Peyer's patch (tissue), 4 donors: ENCODE measurements around the gene SERGEF. TPM values are rescaled to one million over a fixed set of nuclear protein-coding genes. Genes with fewer than 3 reads are reported as not detected.

Experiments
- DNase-seq, 3 donors: peaks; one replicate each; pipeline ENCODE4 v3.0.0-alpha.2; 2017 to 2019
- H3K27ac ChIP-seq, 4 donors: fragments of 200-600 bp; sonication (generic); one replicate each; pipeline ENCODE4 v1.5.1; 2016 to 2019
- H3K27me3 ChIP-seq, 2 donors: fragments of 200-600 bp; sonication (generic); one replicate each; pipeline ENCODE4 v1.5.1; 2019
- H3K36me3 ChIP-seq, 3 donors: fragments of 200-600 bp; sonication (generic); one replicate each; pipeline ENCODE4 v1.5.1; 2016 to 2019
- H3K4me1 ChIP-seq, 4 donors: fragments of 200-600 bp; sonication (generic); one replicate each; pipeline ENCODE4 v1.5.1; 2016 to 2019
- H3K4me3 ChIP-seq, 4 donors: fragments of 200-600 bp; sonication (generic); 1 replicate in 3 of 4; 2 replicates in 1 of 4; pipeline ENCODE4 v1.5.1; 2016 to 2019; ENCODE audit warnings: mild to moderate bottlenecking in 1 of 4
- H3K9me3 ChIP-seq, 4 donors: fragments of 200-600 bp; sonication (generic); one replicate each; pipeline ENCODE4 v1.5.1; 2016 to 2019; ENCODE audit warnings: mild to moderate bottlenecking in 1 of 4
- POLR2A ChIP-seq, 2 donors: fragments of 450-650 bp; IDR thresholded peaks; one replicate each; pipeline ENCODE4 v1.5.1; 2017; ENCODE audit warnings: antibody characterized with exemption in 2 of 2, mild to moderate bottlenecking in 2 of 2, moderate library complexity in 2 of 2
- total RNA-seq, 4 donors: library from RNA; depleted of rRNA; stranded (reverse); fragments of >200 nt; gene quantifications; one replicate each; pipeline ENCODE4 v1.1.0, GENCODE V29; 2016
- TF ChIP-seq, protein P1 (sequence below), 6 experiments: fragments of 450-650 bp in 4 of 6; fragments of 200-600 bp in 2 of 6; sonication (generic) in 1 of 6; IDR thresholded peaks; one replicate each; pipeline ENCODE4 v1.5.1; 2017 to 2019; ENCODE audit warnings: antibody characterized with exemption in 6 of 6, mild to moderate bottlenecking in 3 of 6, moderate library complexity in 1 of 6

SERGEF gene
- total RNA-seq, 4 donors from 2014 or later: 19.4 to 40.4 (median 27.7) TPM

DNA sequence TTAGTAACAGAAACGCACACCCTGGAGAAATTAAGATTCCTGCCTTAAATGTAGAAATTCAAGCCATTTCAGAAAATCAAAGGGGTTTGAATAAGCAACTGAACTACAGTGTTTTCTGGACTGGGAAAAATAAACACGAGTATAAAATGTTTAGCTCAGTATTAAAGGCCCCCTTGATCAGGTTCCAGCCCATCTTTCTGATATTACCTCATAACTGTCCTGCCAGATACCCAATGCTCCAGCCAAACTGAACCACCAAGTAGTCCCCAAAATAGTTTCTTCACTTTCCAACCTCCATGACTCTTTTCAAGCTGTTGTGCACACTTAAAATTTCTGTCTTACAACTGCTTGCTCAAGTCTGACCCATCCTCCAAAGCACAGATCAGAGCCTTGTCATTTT is 54.4 kb downstream of the SERGEF start:
- Histone ChIP-seq H3K4me3 (no peak overlapping the region), H3K36me3 (peaks cover 0 to 45% (median 0%) of the 10 kb centered on the region in 3 donors), H3K27me3 (no peaks in the 10 kb centered on the region), H3K9me3 (no peaks in the 10 kb centered on the region), H3K4me1 (no peaks in the 10 kb centered on the region), H3K27ac (no peak overlapping the region)
- DNase-seq: no peak
- no peak for TF ChIP-seq POLR2A (IDR thresholded peaks at IDR 0.05)
- TF ChIP-seq, protein P1, sequence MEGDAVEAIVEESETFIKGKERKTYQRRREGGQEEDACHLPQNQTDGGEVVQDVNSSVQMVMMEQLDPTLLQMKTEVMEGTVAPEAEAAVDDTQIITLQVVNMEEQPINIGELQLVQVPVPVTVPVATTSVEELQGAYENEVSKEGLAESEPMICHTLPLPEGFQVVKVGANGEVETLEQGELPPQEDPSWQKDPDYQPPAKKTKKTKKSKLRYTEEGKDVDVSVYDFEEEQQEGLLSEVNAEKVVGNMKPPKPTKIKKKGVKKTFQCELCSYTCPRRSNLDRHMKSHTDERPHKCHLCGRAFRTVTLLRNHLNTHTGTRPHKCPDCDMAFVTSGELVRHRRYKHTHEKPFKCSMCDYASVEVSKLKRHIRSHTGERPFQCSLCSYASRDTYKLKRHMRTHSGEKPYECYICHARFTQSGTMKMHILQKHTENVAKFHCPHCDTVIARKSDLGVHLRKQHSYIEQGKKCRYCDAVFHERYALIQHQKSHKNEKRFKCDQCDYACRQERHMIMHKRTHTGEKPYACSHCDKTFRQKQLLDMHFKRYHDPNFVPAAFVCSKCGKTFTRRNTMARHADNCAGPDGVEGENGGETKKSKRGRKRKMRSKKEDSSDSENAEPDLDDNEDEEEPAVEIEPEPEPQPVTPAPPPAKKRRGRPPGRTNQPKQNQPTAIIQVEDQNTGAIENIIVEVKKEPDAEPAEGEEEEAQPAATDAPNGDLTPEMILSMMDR (IDR thresholded peaks at IDR 0.05): no peak

DNA sequence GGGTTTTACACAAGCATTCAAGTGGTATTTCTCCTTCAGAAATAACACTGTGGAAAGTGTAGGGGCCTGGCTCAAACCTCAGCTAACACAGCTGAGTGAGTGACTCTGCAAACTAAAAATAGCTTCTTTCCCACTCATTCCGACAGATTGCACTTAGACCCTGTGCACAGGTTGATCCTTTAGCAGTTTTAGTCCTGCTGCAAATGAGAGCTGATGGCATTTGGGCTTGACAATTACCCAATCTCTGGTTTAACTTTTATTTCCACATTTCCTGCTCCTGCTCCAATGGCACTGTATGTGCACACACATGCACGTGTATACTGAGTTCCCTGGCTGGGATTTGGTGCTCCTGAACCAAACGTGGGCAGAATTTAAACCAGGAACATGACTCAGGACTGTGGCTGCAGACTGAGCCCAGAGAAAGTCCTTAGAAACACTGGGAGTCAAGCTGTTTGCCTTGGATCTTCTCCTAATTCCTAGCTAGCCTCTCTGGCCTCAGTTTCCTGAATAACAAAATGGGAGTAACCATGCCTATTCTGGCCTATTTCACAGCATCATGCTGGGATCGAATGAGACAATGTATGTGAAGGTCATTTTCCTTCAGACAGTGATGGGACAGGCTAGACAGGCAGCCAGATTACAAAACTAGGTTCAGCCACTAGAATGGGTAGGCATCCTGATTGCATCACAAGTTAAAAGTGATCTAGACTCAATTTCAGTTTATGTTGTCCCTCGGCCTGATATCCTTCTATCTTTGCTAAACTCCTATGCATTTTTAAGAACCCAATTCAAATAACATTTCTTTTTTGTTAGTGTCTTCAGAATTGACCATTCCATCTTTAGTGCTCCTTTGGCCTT is 58.2 kb downstream of the SERGEF start:
- Histone ChIP-seq H3K4me1 (no peaks in the 10 kb centered on the region), H3K9me3 (no peaks in the 10 kb centered on the region), H3K36me3 (peaks cover 0 to 45% (median 0%) of the 10 kb centered on the region in 3 donors), H3K27me3 (no peaks in the 10 kb centered on the region), H3K27ac (no peak overlapping the region), H3K4me3 (no peak overlapping the region)
- TF ChIP-seq POLR2A (IDR thresholded peaks at IDR 0.05): no peak
- TF ChIP-seq, protein P1 (IDR thresholded peaks at IDR 0.05): no peak
- DNase-seq: no peak

DNA sequence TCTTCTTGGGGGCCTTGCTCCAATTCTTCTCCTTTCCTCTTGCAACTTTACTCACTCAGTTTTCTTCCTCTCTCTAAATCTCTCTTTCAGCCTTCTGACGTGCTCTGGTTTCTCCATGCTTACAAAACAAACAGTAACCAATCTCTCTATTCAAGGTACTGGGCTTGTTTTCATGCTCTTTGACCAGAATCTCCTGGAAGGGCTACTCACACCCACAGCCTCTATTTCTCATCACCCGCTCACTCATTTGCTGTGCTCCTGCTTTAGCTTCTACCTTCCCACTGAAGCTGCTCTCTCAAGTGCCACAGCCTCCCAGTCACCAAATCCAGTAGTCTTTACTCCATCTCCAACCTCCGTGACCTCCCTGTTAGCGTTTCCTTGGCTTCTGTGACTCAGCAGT is 60.4 kb downstream of the SERGEF start:
- TF ChIP-seq, protein P1 (IDR thresholded peaks at IDR 0.05): no peak
- TF ChIP-seq POLR2A (IDR thresholded peaks at IDR 0.05): no peak
- no peaks in the 10 kb centered on the region for H3K27me3 ChIP-seq
- DNase-seq: no peak
- no peak overlapping the region for H3K4me3 ChIP-seq
- no peaks in the 10 kb centered on the region for H3K4me1 ChIP-seq
- H3K36me3 ChIP-seq: peaks cover 0 to 39% (median 0%) of the 10 kb centered on the region in 3 donors
- H3K27ac ChIP-seq: no peak overlapping the region
- no peaks in the 10 kb centered on the region for H3K9me3 ChIP-seq

DNA sequence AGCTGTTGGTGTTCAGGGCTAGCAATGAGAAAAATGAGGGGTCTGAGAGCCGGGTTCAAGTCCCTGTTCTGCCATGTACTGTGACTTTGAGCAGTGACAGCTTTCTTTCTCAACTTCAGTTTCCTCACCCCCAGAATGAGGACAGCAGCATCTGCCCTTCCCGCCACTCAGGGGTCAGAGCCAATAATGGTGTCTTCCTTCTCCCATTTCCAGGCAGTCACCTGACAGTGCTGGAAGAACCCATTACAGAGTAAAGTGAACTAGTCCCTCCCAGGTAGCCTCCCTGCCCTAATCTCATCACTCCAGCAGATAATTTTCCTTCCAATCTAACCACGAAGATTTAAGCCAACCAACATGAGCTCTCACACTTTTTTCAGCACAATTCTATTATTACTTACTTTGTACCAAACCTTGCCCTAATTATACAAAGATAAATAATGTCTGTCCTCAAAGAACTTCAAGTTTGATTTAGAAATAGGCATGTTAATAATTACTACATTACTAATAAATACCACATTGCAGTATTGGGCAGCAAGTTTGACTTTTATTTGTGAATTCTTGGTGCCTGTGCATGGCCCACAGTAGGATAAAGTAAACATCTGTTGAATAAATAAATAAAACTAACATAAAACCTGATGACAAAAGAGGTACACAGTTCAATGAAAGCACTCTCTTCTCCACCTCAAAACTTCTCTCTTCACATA is 61.0 kb downstream of the SERGEF start:
- Histone ChIP-seq H3K36me3 (peaks cover 0 to 33% (median 0%) of the 10 kb centered on the region in 3 donors), H3K4me1 (no peaks in the 10 kb centered on the region), H3K4me3 (no peak overlapping the region), H3K27me3 (no peaks in the 10 kb centered on the region), H3K27ac (no peak overlapping the region), H3K9me3 (no peaks in the 10 kb centered on the region)
- TF ChIP-seq, protein P1 (IDR thresholded peaks at IDR 0.05): no peak
- TF ChIP-seq POLR2A (IDR thresholded peaks at IDR 0.05): no peak
- no peak for DNase-seq

DNA sequence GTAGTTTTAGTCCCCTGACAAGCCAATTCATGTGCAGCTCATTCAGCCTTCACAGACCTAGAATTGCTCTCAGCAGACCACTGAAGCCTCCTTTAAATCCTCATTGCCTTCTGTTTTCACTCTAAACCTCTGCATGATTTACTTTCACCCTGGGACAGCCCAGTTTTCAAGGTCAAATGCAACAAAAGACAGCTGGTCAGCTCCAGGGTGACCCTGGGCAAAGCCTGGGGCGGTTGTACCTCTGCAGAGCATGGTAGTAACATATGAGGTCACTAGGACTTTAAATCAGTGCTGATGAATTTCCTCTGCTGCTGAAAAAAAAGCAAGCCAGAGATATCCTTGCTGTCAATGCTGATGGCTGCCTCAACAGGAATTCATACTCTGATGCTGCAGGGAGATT is 62.2 kb downstream of the SERGEF start:
- Histone ChIP-seq H3K27me3 (no peaks in the 10 kb centered on the region), H3K27ac (no peak overlapping the region), H3K4me3 (no peak overlapping the region), H3K4me1 (no peaks in the 10 kb centered on the region), H3K36me3 (peaks cover 0 to 28% (median 0%) of the 10 kb centered on the region in 3 donors), H3K9me3 (no peaks in the 10 kb centered on the region)
- no peak for DNase-seq
- TF ChIP-seq POLR2A (IDR thresholded peaks at IDR 0.05): no peak
- TF ChIP-seq, protein P1 (IDR thresholded peaks at IDR 0.05): no peak
